ENCODE results near the gene TMEM151B.

- TF ChIP-seq CTCF (IDR thresholded peaks at IDR 0.05), result no peak
- TF ChIP-seq EP300 (IDR thresholded peaks at IDR 0.05), result no peak
- no peak for TF ChIP-seq POLR2A (IDR thresholded peaks at IDR 0.05)
- TF ChIP-seq POLR2AphosphoS5 (IDR thresholded peaks at IDR 0.05), result no peak
These were observed 85.4 kb downstream of the TMEM151B start for GRCh38 chr6:44355640-44356039.
